Measurements from ENCODE around the gene MTMR12.

- TF ChIP-seq CTCF (IDR thresholded peaks at IDR 0.05), result no peak
- no peak for TF ChIP-seq POLR2A (IDR thresholded peaks at IDR 0.05)
Observed at GRCh38 chr5:32285510-32286138, 27.1 kb downstream of the MTMR12 start.
